ENCODE results near the gene ASAP2.
"Not testable (repeated sequence)": the region's sequence is repeated elsewhere in the genome, so short reads cannot be mapped to it uniquely, and the experiment has no call there.

Gene ASAP2

DNA sequence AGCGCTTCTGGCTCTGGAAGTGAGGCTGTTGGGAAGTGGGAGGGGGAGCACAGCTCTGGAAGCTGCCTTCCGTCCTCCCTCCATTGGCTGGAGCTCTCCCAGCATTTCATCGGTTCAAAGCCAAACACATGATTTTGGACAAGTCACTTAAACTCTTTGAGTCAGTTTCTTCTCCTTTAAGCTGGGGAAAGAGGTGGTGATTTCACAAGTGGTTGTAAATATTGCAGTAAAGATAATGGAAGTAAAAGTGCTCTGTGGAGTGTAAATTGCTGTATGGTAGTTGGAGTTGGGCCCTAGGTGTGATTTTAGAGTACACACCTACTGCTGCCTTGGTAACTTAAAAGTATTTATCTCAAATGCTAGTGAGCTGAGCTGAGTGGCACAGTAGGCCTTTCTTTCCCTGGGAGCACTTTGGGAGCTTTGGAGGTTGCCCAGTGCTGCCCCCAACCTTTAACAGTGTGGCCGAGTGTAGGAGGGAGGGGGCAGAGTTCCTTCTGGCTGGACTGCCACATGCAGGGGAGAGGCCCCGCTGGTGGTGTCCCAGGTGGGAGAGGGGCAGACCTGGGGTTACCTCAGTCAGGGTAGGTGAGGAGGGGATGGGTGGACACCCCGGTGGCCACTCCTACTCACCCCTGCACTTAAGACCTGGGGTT is 54.7 kb downstream of the ASAP2 start:
- Histone ChIP-seq H3K27me3 (ENCODE audit: control insufficient read depth in 1 of 2, insufficient read depth in 2 of 2, low read length in 2 of 2) (no peaks in the 10 kb centered on the region), H3K4me3 (ENCODE audit: low read depth in 1 of 2, low read length in 2 of 2) (no peak overlapping the region)

DNA sequence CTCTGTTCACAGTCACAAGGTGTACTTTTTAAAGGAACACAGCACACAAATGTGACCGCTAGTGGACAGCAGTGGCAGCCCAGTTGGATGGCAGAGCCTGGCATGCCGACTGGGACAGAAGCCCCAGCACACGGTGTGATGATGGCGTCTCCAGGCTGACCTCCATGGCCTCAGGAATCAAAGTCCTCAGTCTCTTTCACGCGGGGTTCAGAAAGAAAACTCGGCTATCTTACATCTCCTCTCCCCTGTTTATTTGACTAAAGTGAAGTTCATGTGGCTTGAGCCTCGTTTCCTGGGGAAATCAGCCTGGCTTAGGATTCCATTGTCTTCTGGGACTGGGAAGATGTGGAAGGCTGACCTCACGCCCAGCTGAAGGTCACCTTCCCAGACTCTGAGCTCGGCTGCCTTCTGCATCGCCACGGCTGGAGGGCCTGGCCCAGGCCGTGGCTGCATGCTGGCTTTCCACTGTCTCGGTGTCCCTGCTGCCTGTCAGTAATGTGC is 56.1 kb downstream of the ASAP2 start:
- H3K4me3 ChIP-seq (ENCODE audit: low read depth in 1 of 2, low read length in 2 of 2), result no peak overlapping the region
- no peak overlapping the region for H3K9ac ChIP-seq (ENCODE audit: low read depth in 1 of 2, low read length in 2 of 2)
- H3K4me1 ChIP-seq (ENCODE audit: control insufficient read depth in 1 of 2, insufficient read depth in 2 of 2, low read length in 2 of 2), result peaks cover 34 to 40% of the 10 kb centered on the region in 2 donors
- H3K27me3 ChIP-seq (ENCODE audit: control insufficient read depth in 1 of 2, insufficient read depth in 2 of 2, low read length in 2 of 2), result no peaks in the 10 kb centered on the region
- no peaks in the 10 kb centered on the region for H3K9me3 ChIP-seq (ENCODE audit: control insufficient read depth in 1 of 2, low read length in 2 of 2)
- no peaks in the 10 kb centered on the region for H3K36me3 ChIP-seq (ENCODE audit: control insufficient read depth in 1 of 2, insufficient read depth in 2 of 2, low read length in 2 of 2)
- peak overlapping the region; percentile 39 for H3K27ac ChIP-seq (ENCODE audit: low read depth, low read length)

More for the DNA sequence above, 54.7 kb downstream of the ASAP2 start:
- Histone ChIP-seq H3K27ac (ENCODE audit: low read depth, low read length) (peak overlapping the region; percentile 22), H3K4me1 (ENCODE audit: control insufficient read depth in 1 of 2, insufficient read depth in 2 of 2, low read length in 2 of 2) (peaks cover 34 to 47% of the 10 kb centered on the region in 2 donors), H3K9me3 (ENCODE audit: control insufficient read depth in 1 of 2, low read length in 2 of 2) (no peaks in the 10 kb centered on the region), H3K36me3 (ENCODE audit: control insufficient read depth in 1 of 2, insufficient read depth in 2 of 2, low read length in 2 of 2) (no peaks in the 10 kb centered on the region), H3K9ac (ENCODE audit: low read depth in 1 of 2, low read length in 2 of 2) (no peak overlapping the region)

DNA sequence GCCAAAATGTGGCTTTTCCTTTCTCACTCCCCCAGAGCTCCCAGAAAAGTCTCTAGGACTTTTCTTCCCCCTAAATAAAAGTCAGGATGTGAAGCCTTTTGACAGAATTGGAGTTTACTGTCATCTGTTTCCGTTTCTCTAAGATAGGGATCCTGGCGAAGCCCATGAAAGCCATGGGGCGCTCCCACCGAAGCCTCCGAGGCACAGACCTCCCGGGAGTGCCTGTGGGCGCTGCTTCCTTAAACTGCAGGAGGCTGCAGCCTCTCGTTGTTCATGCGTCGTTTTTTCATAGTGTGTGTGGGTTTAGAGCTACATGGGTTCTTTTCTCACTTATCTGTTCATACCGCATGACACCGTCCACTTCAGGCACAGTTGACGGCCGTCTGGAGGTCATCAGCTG is 56.8 kb downstream of the ASAP2 start:
- H3K4me1 ChIP-seq (ENCODE audit: control insufficient read depth in 1 of 2, insufficient read depth in 2 of 2, low read length in 2 of 2), result peaks cover 32 to 40% of the 10 kb centered on the region in 2 donors

DNA sequence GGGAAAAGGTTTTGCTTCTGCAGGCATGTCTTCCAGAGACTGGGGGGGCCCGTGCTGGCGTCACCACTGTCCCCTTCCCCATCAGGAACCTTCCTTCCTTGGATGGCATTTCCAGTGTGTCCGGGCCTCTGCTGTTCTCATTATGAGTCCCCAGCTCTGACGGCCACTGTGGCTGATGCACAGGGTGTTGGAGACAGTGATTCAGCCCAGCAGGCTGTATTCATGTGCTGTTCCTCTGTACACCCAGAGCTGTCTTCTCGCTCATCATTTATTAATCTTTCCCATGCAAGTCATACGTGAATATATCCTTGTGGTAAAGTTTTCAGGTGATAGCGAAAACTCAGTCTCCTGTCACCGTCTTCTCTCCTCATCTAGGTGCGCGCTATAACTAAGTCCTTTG is 57.7 kb downstream of the ASAP2 start:
- H3K36me3 ChIP-seq (ENCODE audit: control insufficient read depth in 1 of 2, insufficient read depth in 2 of 2, low read length in 2 of 2), result no peaks in the 10 kb centered on the region
- H3K4me3 ChIP-seq (ENCODE audit: low read depth in 1 of 2, low read length in 2 of 2), result no peak overlapping the region
- H3K9ac ChIP-seq (ENCODE audit: low read depth in 1 of 2, low read length in 2 of 2), result no peak overlapping the region
- H3K9me3 ChIP-seq (ENCODE audit: control insufficient read depth in 1 of 2, low read length in 2 of 2), result no peaks in the 10 kb centered on the region
- no peaks in the 10 kb centered on the region for H3K27me3 ChIP-seq (ENCODE audit: control insufficient read depth in 1 of 2, insufficient read depth in 2 of 2, low read length in 2 of 2)
- peaks cover 23 to 37% of the 10 kb centered on the region in 2 donors for H3K4me1 ChIP-seq (ENCODE audit: control insufficient read depth in 1 of 2, insufficient read depth in 2 of 2, low read length in 2 of 2)
- H3K27ac ChIP-seq (ENCODE audit: low read depth, low read length), result no peak overlapping the region

More for the DNA sequence above, 56.8 kb downstream of the ASAP2 start:
- Histone ChIP-seq H3K36me3 (ENCODE audit: control insufficient read depth in 1 of 2, insufficient read depth in 2 of 2, low read length in 2 of 2) (no peaks in the 10 kb centered on the region), H3K4me3 (ENCODE audit: low read depth in 1 of 2, low read length in 2 of 2) (no peak overlapping the region), H3K27me3 (ENCODE audit: control insufficient read depth in 1 of 2, insufficient read depth in 2 of 2, low read length in 2 of 2) (no peaks in the 10 kb centered on the region), H3K9me3 (ENCODE audit: control insufficient read depth in 1 of 2, low read length in 2 of 2) (no peaks in the 10 kb centered on the region), H3K9ac (ENCODE audit: low read depth in 1 of 2, low read length in 2 of 2) (no peak overlapping the region), H3K27ac (ENCODE audit: low read depth, low read length) (peak overlapping the region; percentile 39)

DNA sequence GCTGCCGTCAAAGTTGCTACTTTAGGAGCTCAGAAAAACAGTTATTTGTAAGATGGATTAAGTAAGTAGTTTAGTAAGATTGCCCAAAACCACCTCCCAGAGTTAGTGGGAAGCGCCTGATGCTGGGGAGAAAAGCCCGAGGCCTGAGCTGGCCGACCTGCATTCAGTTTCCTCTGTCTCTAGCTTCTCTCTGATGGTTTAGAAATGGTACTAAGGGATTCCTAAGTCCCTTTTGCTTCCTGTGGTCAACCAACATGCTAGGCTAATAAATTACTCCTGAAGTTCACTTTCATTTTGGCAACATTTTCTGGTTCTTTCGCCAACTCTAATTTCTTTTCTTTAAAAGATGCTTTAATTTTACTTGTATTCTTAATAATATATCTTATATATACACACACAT is 60.1 kb downstream of the ASAP2 start:
- no peaks in the 10 kb centered on the region for H3K27me3 ChIP-seq (ENCODE audit: control insufficient read depth in 1 of 2, insufficient read depth in 2 of 2, low read length in 2 of 2)
- no peak overlapping the region for H3K9ac ChIP-seq (ENCODE audit: low read depth in 1 of 2, low read length in 2 of 2)
- H3K4me1 ChIP-seq (ENCODE audit: control insufficient read depth in 1 of 2, insufficient read depth in 2 of 2, low read length in 2 of 2), result peaks cover 3 to 14% of the 10 kb centered on the region in 2 donors
- no peak overlapping the region for H3K4me3 ChIP-seq (ENCODE audit: low read depth in 1 of 2, low read length in 2 of 2)
- H3K9me3 ChIP-seq (ENCODE audit: control insufficient read depth in 1 of 2, low read length in 2 of 2), result no peaks in the 10 kb centered on the region
- no peaks in the 10 kb centered on the region for H3K36me3 ChIP-seq (ENCODE audit: control insufficient read depth in 1 of 2, insufficient read depth in 2 of 2, low read length in 2 of 2)
- no peak overlapping the region for H3K27ac ChIP-seq (ENCODE audit: low read depth, low read length)

DNA sequence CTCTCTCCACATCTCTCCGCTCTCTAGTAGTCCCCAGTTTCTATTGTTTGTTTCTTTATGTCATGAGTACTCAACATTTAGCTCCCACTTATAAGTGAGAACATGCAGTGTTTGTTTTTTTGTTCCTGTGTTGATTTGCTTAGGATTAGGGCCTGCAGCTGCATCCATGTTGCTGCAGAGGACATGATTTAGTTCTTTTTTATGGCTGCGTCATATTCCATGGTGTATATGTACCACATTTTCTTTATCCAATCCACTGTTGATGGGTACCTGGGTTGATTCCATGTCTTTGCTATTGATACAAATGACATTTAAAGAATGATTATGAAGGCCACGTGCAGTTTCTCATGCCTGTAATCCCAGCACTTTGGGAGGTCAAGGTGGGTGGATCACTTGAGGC is 60.7 kb downstream of the ASAP2 start:
- H3K9ac ChIP-seq (ENCODE audit: low read depth in 1 of 2, low read length in 2 of 2); H3K4me1 ChIP-seq (ENCODE audit: control insufficient read depth in 1 of 2, insufficient read depth in 2 of 2, low read length in 2 of 2); H3K9me3 ChIP-seq (ENCODE audit: control insufficient read depth in 1 of 2, low read length in 2 of 2); H3K4me3 ChIP-seq (ENCODE audit: low read depth in 1 of 2, low read length in 2 of 2); H3K27me3 ChIP-seq (ENCODE audit: control insufficient read depth in 1 of 2, insufficient read depth in 2 of 2, low read length in 2 of 2); H3K27ac ChIP-seq (ENCODE audit: low read depth, low read length); H3K36me3 ChIP-seq (ENCODE audit: control insufficient read depth in 1 of 2, insufficient read depth in 2 of 2, low read length in 2 of 2): not testable (repeated sequence)

DNA sequence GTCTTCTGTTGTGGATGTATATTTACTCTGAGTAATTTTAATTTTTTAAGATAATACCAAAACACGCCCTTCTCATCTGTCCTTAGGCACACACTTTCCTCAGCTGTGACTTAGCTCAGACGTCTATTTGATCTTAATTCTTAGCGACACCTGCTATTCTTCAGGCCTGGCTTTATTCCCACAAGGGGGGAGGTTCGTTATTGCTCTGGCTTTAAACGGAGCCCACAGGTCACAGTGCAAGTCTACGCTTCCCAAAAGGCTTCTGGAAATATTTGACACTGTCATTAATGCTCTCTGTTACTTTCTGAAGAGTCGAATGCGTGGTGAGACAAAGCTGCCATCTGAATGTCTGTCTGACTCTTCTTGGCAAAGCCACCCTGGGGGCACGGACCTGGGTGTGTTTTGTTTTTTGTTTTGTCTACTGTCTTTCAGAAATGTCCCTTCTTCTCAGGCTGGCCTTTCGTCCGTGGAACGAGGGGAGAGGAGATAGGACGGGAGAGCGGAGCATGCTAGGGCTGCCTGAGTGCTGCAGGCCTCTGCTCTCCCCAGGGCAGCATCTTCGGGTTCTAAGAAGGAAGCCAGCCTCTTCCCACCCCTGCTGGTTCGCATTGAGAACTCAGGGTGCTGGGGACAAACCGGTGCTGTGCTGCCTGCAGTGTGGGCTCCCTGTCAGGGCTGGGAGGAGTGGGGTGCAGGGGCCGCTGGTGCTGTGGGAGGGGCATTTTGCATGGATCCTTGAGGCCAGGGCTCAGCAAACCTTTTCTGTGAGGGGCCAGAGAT is 61.9 kb downstream of the ASAP2 start:
- no peak overlapping the region for H3K4me3 ChIP-seq (ENCODE audit: low read depth in 1 of 2, low read length in 2 of 2)
- H3K4me1 ChIP-seq (ENCODE audit: control insufficient read depth in 1 of 2, insufficient read depth in 2 of 2, low read length in 2 of 2), result no peaks in the 10 kb centered on the region
- no peaks in the 10 kb centered on the region for H3K27me3 ChIP-seq (ENCODE audit: control insufficient read depth in 1 of 2, insufficient read depth in 2 of 2, low read length in 2 of 2)
- H3K9ac ChIP-seq (ENCODE audit: low read depth in 1 of 2, low read length in 2 of 2), result no peak overlapping the region
- H3K9me3 ChIP-seq (ENCODE audit: control insufficient read depth in 1 of 2, low read length in 2 of 2), result no peaks in the 10 kb centered on the region
- no peaks in the 10 kb centered on the region for H3K36me3 ChIP-seq (ENCODE audit: control insufficient read depth in 1 of 2, insufficient read depth in 2 of 2, low read length in 2 of 2)
- H3K27ac ChIP-seq (ENCODE audit: low read depth, low read length), result no peak overlapping the region

DNA sequence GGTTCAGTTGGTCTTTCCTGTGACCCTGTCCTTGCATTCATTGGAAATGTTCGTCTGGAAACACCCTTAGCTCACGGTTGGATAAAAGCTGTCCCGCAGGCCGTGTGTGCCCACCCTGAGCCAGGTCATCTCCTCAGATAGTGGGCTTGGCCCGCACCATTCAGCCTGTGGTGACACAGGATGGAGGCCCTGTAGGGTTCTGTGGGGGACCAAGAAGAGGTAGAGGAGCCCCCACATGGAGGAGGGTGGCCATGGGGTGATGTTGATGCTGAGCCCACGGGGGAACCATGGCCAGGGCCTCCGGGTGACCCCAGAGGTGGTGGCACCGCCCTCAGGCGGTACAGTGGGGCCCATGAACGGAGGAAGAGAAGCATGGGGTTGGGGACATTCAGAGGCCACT is 62.7 kb downstream of the ASAP2 start:
- Histone ChIP-seq H3K9me3 (ENCODE audit: control insufficient read depth in 1 of 2, low read length in 2 of 2) (no peaks in the 10 kb centered on the region), H3K27me3 (ENCODE audit: control insufficient read depth in 1 of 2, insufficient read depth in 2 of 2, low read length in 2 of 2) (no peaks in the 10 kb centered on the region), H3K36me3 (ENCODE audit: control insufficient read depth in 1 of 2, insufficient read depth in 2 of 2, low read length in 2 of 2) (no peaks in the 10 kb centered on the region), H3K4me3 (ENCODE audit: low read depth in 1 of 2, low read length in 2 of 2) (no peak overlapping the region), H3K9ac (ENCODE audit: low read depth in 1 of 2, low read length in 2 of 2) (no peak overlapping the region), H3K27ac (ENCODE audit: low read depth, low read length) (no peak overlapping the region), H3K4me1 (ENCODE audit: control insufficient read depth in 1 of 2, insufficient read depth in 2 of 2, low read length in 2 of 2) (no peaks in the 10 kb centered on the region)

DNA sequence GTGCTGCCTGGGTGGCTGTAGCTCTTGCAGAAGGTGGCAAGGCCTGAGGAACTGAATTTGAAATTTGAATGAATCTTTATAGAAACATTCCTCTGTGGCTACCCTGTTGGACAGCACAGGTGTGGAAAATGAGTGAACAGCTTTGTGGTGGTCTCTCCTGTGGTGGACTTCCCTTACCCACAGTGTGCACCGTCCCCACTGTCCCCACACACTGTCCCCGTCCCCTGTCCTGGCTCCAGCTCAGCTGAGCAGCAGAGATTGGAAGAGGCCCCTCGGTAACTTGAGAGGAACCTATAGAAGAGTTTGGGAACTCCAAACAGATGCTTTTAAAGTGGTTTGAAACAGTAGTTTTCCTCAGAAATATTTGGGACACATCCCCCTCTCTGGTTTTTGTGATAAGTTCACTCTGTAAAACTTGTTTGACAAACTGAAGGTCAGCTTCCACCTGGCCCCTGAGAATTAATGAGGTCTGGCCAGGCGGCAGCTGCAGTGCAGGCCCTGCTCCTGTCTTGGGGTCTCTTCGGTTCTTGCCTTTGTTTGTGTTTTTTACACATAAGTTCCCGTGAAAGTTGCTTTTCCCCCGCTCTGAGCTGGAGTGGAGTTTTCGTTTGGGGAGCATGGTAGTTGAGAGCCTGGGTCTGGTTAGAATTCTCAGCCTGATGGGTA is 63.2 kb downstream of the ASAP2 start:
- Histone ChIP-seq H3K4me1 (ENCODE audit: control insufficient read depth in 1 of 2, insufficient read depth in 2 of 2, low read length in 2 of 2) (peaks cover 0 to 4% of the 10 kb centered on the region in 2 donors), H3K27ac (ENCODE audit: low read depth, low read length) (no peak overlapping the region), H3K27me3 (ENCODE audit: control insufficient read depth in 1 of 2, insufficient read depth in 2 of 2, low read length in 2 of 2) (no peaks in the 10 kb centered on the region), H3K9me3 (ENCODE audit: control insufficient read depth in 1 of 2, low read length in 2 of 2) (no peaks in the 10 kb centered on the region), H3K36me3 (ENCODE audit: control insufficient read depth in 1 of 2, insufficient read depth in 2 of 2, low read length in 2 of 2) (no peaks in the 10 kb centered on the region), H3K9ac (ENCODE audit: low read depth in 1 of 2, low read length in 2 of 2) (no peak overlapping the region), H3K4me3 (ENCODE audit: low read depth in 1 of 2, low read length in 2 of 2) (no peak overlapping the region)

DNA sequence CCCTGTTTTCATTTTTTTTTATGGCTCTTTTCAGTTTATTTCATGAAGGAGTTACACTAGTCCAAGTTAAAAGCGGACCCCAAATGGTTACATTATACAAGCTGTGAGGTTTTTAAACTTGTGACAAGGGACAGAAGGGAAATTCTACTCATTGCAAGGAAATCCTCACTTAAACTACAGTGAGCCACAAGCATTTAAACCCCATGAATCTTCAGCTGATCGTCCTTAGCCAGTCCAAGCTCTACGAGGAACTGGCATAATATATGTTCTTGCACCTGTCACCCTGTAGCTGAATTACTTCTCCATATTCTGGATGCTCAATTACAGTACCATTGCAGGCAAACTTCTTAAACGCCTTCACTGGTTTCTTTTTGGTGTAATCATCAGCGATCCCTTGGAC is 64.5 kb downstream of the ASAP2 start:
- Histone ChIP-seq H3K27me3 (ENCODE audit: control insufficient read depth in 1 of 2, insufficient read depth in 2 of 2, low read length in 2 of 2) (no peaks in the 10 kb centered on the region), H3K9ac (ENCODE audit: low read depth in 1 of 2, low read length in 2 of 2) (no peak overlapping the region), H3K36me3 (ENCODE audit: control insufficient read depth in 1 of 2, insufficient read depth in 2 of 2, low read length in 2 of 2) (no peaks in the 10 kb centered on the region), H3K4me1 (ENCODE audit: control insufficient read depth in 1 of 2, insufficient read depth in 2 of 2, low read length in 2 of 2) (peaks cover 0 to 10% of the 10 kb centered on the region in 2 donors), H3K9me3 (ENCODE audit: control insufficient read depth in 1 of 2, low read length in 2 of 2) (no peaks in the 10 kb centered on the region), H3K27ac (ENCODE audit: low read depth, low read length) (no peak overlapping the region), H3K4me3 (ENCODE audit: low read depth in 1 of 2, low read length in 2 of 2) (no peak overlapping the region)
